NCI-H2171 (cell line): ENCODE data around the gene PACSIN2.
"Not testable (repeated sequence)": the region's sequence is repeated elsewhere in the genome, so short reads cannot be mapped to it uniquely, and the experiment has no call there.

Experiments used
- DNase-seq: peaks from one replicate; lab custom pipeline; 2025; lab: John Stamatoyannopoulos, UW

Gene PACSIN2

GRCh38 chr22:43014869-43015676 is at the start of gene PACSIN2:
Gene PACSIN2 (minus strand): TSS chr22:43015149. CDS start chr22:42912080, 103,069 bp downstream.
- DNase-seq = peak; percentile 97

DNA sequence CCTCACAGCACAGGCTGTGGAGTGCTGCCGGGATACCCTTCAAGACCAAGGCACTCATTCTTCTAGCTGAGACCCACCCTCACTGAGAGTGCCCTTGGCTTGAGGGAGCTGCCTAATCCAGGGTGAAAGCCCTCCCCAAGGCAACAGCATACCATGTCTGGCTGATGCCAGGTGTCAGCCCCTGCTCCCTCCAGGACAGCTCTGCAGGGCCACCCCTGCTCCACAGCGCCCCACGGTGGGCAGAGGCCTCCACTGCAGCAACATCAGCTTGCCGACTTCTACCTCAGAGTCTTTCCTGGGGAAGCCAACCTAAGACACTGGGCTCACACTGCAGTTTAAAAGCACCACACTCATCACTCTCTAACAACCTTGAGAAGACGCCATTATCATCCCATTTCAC is 45.2 kb upstream of the PACSIN2 start:
- no peak for DNase-seq

- DNase-seq = no peak
Observed at GRCh38 chr22:43057641-43058040, 42.7 kb upstream of the PACSIN2 start.

DNA sequence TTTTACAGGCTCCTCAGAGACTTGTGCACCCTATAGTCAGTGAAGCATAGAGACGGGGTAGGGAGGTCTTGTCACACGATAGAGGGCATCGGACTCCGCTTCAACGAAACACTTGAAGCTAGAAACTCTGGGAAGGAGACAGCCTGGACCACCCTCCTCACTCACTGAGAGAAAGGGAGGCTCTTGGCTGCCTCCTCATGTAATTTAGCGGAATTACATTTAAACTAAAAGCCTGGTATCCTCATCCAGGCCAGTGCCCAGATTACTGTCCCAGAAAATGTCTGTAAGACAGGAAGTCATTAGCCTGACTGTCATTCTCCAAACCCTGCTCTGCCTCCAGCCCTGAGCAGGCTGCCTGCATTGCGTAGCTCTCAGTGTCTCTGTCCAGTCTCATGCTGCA is 38.2 kb upstream of the PACSIN2 start:
- DNase-seq = no peak

- no peak for DNase-seq
Observed at GRCh38 chr22:43050995-43051394, 36.0 kb upstream of the PACSIN2 start.

- DNase-seq = no peak
Observed at GRCh38 chr22:43047605-43048004, 32.7 kb upstream of the PACSIN2 start.

DNA sequence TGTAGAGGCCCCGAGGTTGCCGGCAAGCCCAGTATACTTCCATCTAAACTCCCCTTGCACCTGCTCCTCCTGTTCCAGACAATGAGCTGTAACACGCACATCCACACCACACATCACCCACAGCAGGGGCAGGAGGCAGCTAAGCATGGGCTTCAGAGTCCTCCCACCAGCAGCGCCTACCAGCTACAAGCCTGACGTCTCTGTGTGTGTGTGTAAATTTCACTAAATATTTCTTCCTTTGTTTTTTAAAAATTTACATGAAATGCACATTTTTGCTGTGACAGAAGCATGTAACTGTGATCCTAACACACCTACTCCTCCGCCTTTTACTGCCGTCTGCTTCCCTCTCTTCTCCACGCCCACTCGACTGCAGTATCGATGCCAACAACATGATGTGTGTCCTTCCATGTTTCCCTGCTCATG is 29.4 kb upstream of the PACSIN2 start:
- no peak for DNase-seq

GRCh38 chr22:43042101-43042780 is 27.3 kb upstream of the PACSIN2 start:
- peak; percentile 90 for DNase-seq

- peak; percentile 64 for DNase-seq
Observed at GRCh38 chr22:43039800-43040199, 24.9 kb upstream of the PACSIN2 start.

DNA sequence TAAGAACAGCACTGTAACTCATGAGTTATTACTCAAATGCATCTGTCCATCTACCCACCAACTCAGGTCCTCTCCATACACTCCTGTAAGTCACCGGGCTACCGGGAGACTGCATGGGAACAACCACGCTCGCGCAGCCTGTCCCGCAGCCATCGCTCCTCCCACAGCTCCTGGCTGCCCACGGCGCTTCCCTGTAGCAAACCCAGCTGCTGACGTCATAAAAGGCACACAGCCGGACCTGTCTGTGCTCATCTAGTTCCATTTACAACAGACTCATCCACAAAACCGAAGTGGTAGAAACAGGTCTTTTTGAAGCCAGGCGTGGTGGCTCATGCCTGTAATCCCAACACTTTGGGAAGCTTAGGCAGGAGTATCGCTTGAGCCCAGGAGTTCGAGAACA is 23.4 kb upstream of the PACSIN2 start:
- no peak for DNase-seq

DNA sequence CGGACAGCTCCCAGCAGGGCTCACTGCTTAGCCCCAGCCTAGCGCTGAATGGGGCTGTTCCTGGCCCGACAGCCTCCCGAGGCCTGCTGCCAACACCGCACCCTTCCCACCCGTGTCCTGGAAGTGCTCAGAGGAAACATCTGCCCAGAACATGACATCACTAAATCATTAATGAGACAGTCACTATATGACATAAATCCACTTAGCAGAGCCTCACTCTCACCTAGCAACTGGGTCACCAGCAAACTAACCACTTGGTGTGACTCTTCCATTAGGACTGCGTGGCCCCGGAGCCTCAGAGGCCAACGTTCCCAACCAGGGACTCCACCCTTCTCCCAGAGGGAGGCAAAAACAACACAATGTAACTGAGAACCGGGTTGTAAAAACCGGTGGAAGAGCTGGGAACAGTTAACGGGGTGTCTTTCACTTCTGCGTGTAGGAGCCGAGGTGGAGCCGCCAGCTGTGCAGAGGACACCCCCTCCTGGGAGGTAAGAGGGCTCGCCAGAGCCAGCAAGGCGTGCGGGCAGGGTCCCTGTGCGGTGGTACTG is 21.4 kb upstream of the PACSIN2 start:
- DNase-seq = no peak

DNA sequence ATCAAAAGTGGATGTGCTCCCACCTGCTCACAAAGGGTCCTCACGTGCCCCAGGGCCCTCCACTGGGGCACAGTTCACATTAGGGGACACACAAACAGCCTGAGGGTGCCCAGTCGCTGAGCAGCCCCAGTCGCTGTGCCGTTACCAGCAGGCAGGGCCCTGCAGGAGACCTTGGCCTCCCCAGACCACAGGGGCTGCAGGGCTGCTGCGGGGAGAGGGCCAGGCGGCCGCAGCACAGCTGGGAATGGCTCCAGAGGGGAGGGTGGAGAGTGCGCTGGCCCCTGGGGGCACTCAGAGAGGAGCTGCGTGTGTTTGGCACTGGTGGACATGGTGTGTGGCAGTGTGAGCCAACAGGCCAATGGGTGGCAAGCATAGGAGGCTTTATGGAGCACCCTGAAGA is 20.3 kb upstream of the PACSIN2 start:
- DNase-seq = no peak

DNA sequence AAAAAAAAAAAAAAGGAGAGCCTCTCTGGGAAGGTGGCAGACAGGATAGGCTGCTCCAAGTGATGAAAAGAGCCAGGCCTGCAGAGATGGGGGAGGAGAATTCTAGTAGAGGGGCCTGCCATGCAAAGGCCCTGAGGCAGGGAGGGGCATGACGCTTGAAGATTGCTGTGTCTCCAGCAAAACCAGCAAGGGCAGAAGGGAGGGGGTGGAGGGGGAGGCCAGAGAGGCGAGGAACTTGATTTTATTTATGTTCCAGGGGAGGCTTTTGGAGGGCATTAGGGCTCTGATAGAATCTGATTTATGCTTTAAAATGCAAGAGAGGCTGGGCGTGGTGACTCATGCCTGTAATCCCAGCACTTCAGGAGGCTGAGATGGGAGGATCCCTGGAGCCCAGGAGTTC is 16.7 kb upstream of the PACSIN2 start:
- no peak for DNase-seq

DNA sequence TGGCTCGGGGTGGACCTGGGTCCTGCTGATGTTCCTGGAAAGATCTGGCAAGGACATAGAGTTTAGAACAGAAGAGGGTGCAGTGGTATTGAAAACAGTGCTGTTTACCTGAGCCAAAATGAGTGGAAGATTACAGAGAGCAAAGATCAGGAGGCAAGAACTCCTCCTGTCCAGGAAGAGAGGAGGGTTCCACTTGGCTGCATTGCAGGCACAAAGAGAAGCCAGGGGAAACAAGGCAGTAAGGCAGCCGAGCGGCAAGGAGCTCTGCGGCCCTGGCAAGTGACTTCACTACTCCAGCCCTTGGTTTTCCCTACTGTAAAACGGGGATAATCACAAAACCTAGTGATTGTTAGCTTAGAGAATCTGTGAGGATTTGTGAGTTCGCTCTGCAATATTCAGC is 3.7 kb upstream of the PACSIN2 start:
- no peak for DNase-seq

DNA sequence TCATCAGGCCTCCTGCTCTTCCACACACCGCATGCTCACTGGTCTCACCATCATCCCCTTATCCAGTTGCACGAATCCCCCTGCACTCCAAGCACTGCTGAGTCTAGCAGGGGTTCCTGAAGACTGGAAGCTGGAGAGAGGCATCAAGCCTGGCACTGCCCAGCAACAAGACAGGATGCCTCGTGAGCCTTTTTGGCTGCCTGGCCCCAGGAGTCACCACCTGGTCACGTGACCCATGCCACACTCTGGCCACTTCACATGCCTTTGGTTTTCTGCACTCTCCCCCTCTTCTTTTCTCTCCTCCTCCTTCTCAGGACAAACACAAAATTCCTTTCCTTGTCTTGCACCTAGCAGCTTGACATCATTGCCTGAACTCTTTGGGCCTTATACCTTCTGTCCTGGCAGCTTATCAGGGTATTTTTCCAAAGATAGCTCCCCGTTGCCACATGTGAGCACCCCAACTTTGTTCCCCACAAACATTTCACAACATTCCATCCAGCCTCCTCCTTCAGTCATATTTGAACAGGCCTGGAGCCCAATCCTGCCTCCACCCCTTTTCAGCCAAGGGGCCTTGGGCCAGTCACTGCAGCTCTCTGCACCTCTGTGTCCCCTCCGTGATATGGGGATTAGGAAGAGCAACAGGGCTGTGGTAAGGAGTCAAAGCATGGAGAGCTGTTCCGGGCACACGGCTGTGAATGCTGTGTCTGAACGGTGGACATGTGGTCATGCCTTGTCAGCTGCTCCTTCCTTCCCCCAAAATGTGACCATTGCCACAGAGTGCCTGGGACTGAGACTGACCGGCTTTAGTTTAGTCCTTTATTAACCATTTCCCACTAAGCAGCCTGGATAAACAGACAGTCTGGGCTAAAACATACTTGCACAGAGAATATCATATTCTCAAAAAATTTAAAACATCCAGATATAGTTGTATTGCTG is 2.8 kb upstream of the PACSIN2 start:
- DNase-seq = no peak

- not testable (repeated sequence) for DNase-seq
Observed at GRCh38 chr22:43016150-43016549, 1.2 kb upstream of the PACSIN2 start.

DNA sequence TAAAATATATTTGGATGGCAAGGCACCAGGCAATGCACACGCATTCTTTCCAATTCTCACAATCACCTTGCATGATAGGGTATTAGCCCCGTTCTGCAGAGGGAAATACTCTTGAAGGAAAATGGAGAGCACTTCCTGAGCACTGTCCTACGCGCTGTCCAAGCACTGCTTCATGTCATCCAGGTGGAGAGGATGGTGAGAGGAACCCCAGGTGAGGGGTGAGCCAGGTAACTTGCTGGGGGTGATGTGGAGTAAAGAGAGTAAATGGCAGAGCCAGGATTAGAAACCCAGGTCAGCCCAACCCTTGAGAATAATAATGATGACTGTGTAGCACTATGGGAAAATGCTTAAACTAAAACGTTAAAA is 711 bp upstream of the PACSIN2 start:
- DNase-seq = no peak

GRCh38 chr22:43014316-43014868 is 557 bp downstream of the PACSIN2 start:
- peak; percentile 72 for DNase-seq

GRCh38 chr22:43013355-43014315 is 1.3 kb downstream of the PACSIN2 start:
- no peak for DNase-seq

GRCh38 chr22:43012390-43012789 is 2.6 kb downstream of the PACSIN2 start:
- DNase-seq = no peak

DNA sequence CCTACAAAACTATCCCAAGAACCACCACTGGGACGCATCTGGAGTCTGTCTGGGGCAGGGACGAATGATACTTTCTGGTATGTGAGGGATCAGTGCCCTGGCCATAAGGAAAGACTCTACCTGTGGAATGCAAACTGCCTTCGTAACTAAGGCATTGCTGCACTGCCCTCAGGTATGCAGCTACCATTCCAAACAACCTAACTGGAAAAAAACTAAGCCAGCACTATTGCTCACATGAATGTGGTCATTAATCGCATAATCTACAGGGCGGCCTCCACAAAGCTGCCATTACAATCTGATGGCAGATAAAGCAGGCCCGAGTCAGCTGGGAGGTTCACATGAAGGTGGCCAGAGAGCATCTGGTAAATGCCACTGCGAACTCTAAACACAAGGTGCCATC is 3.9 kb downstream of the PACSIN2 start:
- DNase-seq = no peak
